22Rv1 (cell line): Measurements from ENCODE around the gene KLHL40.

Source experiments
- H3K27ac ChIP-seq: fragments of 450-650 bp; 2 replicates; pipeline ENCODE4 v1.5.1; 2017
- ZFX ChIP-seq: fragments of 450-650 bp; IDR thresholded peaks from 2 replicates; pipeline ENCODE4 v1.6.1; 2017; ENCODE audit warnings: antibody characterized with exemption, borderline replicate concordance
- TF ChIP-seq, protein P1 (sequence below): fragments of 450-650 bp; IDR thresholded peaks from 2 replicates; pipeline ENCODE4 v1.5.1; 2017; ENCODE audit warnings: mild to moderate bottlenecking

Gene KLHL40, protein sequence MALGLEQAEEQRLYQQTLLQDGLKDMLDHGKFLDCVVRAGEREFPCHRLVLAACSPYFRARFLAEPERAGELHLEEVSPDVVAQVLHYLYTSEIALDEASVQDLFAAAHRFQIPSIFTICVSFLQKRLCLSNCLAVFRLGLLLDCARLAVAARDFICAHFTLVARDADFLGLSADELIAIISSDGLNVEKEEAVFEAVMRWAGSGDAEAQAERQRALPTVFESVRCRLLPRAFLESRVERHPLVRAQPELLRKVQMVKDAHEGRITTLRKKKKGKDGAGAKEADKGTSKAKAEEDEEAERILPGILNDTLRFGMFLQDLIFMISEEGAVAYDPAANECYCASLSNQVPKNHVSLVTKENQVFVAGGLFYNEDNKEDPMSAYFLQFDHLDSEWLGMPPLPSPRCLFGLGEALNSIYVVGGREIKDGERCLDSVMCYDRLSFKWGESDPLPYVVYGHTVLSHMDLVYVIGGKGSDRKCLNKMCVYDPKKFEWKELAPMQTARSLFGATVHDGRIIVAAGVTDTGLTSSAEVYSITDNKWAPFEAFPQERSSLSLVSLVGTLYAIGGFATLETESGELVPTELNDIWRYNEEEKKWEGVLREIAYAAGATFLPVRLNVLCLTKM

DNA sequence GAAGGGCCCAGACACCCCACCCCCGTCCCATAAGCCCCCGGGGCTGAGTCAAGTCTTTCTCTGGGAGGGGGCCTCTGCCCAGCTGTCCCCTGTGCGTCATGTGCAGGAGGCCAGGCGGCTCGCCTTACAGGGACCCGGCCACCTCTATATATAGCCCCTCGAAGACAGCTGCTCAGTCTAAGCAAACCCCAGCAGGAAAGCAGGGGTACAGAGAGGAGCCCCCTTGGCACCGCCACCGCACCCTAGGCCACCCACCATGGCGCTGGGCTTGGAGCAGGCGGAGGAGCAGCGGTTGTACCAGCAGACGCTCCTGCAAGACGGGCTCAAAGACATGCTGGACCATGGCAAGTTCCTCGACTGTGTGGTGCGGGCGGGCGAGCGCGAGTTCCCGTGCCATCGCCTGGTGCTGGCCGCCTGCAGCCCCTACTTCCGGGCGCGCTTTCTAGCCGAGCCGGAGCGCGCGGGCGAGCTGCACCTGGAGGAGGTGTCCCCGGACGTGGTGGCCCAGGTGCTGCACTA lies at the start of gene KLHL40:
Gene KLHL40 (plus strand): TSS at position 175 of the 519 bp plus-strand sequence. CDS start 82 bp downstream, at position 257.
- TF ChIP-seq, protein P1, sequence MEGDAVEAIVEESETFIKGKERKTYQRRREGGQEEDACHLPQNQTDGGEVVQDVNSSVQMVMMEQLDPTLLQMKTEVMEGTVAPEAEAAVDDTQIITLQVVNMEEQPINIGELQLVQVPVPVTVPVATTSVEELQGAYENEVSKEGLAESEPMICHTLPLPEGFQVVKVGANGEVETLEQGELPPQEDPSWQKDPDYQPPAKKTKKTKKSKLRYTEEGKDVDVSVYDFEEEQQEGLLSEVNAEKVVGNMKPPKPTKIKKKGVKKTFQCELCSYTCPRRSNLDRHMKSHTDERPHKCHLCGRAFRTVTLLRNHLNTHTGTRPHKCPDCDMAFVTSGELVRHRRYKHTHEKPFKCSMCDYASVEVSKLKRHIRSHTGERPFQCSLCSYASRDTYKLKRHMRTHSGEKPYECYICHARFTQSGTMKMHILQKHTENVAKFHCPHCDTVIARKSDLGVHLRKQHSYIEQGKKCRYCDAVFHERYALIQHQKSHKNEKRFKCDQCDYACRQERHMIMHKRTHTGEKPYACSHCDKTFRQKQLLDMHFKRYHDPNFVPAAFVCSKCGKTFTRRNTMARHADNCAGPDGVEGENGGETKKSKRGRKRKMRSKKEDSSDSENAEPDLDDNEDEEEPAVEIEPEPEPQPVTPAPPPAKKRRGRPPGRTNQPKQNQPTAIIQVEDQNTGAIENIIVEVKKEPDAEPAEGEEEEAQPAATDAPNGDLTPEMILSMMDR = no peak
- no peak for TF ChIP-seq ZFX
- H3K27ac ChIP-seq = no peak within 1 kb of the TSS

DNA sequence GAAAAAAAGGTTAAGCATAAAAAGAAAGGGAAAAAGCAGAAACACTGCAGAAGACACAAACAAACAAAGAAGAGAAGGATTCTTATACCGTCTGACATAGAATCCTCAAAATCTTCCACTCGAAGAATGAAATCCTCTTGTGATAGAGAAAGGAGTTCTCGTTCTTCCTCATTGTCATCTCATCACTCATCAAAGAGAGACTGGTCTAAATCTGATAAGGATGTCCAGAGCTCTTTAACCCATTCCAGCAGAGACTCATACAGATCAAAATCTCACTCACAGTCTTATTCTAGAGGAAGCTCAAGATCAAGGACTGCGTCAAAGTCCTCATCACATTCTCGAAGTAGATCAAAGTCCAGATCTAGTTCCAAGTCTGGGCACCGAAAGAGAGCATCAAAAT lies 48.3 kb upstream of the KLHL40 start:
- no peak overlapping the region for H3K27ac ChIP-seq

DNA sequence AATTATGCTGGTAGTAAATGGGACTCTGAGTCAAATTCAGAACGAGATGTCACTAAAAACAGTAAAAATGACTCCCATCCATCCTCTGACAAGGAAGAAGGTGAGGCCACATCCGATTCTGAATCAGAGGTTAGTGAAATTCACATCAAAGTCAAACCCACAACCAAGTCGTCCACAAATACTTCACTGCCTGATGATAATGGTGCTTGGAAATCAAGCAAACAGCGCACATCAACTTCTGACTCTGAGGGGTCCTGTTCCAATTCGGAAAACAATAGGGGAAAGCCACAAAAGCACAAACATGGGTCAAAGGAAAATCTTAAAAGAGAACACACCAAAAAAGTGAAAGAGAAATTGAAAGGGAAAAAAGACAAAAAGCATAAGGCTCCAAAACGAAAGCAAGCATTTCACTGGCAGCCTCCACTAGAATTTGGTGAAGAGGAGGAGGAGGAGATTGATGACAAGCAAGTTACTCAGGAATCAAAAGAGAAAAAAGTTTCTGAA lies 46.9 kb upstream of the KLHL40 start:
- TF ChIP-seq, protein P1 = no peak
- no peak for TF ChIP-seq ZFX
- no peak overlapping the region for H3K27ac ChIP-seq

More for the DNA sequence above, 48.3 kb upstream of the KLHL40 start:
- TF ChIP-seq, protein P1 = no peak
- TF ChIP-seq ZFX = no peak

DNA sequence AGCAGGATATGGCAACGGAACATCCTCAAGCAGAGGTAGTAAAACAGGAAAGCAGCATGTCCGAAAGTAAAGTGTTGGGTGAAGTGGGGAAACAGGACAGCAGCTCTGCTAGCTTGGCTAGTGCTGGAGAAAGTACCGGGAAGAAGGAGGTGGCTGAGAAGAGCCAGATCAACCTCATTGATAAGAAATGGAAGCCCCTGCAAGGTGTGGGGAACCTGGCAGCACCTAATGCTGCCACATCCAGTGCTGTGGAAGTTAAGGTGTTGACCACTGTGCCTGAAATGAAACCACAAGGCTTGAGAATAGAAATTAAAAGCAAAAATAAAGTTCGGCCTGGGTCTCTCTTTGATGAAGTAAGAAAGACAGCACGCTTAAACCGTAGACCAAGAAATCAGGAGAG lies 46.1 kb upstream of the KLHL40 start:
- TF ChIP-seq, protein P1 = no peak
- TF ChIP-seq ZFX = no peak
- no peak overlapping the region for H3K27ac ChIP-seq

DNA sequence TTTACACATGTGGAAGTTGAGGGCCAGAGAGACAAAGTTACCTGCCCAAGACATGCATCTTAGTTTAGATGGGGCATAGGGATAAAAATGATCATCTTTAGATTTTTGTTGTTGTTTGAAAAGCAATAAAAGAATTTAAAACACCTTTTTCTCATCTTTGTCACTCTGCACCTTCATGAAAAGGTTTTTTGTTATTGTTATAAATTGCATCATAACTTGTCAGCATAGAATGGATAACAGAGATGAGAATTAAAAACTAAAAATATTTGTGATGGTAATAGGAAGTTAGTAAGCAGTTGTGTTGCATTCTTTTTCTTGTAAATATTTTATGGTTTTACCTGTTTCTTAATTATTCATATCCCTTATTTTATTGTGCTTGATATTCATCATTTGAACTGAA lies 45.2 kb upstream of the KLHL40 start:
- H3K27ac ChIP-seq = no peak overlapping the region
- no peak for TF ChIP-seq ZFX
- TF ChIP-seq, protein P1 = no peak

DNA sequence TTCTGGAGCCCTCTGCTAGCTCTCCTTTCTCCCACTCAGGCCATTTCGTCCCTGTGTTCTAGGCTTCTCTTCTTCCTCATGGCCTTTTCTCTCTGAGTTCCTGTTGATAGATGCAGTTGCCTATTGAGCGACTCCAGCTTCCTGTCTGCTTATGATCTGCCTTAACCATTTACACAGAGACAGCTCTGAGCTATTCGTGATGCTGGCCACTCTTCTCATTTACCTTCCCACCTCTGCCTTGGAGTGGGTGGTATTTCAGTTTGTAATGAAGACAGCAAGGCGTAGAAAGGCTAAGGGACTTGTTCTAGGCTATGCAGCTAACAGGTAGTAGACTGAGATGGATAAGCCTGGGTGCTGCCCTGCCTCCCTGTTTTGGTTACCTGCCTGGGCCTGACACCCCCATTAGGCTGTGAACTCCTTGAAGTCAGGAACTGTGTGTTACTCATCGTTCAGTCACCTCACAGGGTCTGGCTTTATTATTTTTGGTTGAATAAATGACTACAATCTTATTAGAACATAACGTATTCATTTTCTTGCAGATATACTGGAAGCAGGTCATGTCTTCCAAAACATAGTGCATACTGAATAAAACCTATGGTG lies 44.5 kb upstream of the KLHL40 start:
- TF ChIP-seq, protein P1 = no peak
- TF ChIP-seq ZFX = no peak
- no peak overlapping the region for H3K27ac ChIP-seq
